ENCODE results near the gene CST8.
A peak's percentile ranks its signal among the peaks of the same experiment; 100 is the strongest.
"Not testable (repeated sequence)": the region's sequence is repeated elsewhere in the genome, so short reads cannot be mapped to it uniquely, and the experiment has no call there.

CST8 gene

GRCh38 chr20:23490817-23491216, at the start of gene CST8:
CST8 (plus strand) TSS chr20:23491117; CDS start chr20:23491668, 551 bp downstream.
- DNase-seq, result no peak

- DNase-seq, result peak; percentile 54
Observed at GRCh38 chr20:23441850-23442313, 49.0 kb upstream of the CST8 start.

GRCh38 chr20:23442436-23442835, 48.5 kb upstream of the CST8 start:
- DNase-seq, result no peak

- no peak for DNase-seq
Observed at GRCh38 chr20:23444859-23445258, 46.1 kb upstream of the CST8 start.

GRCh38 chr20:23445596-23446217, 45.2 kb upstream of the CST8 start:
- no peak for DNase-seq

GRCh38 chr20:23446505-23446904, 44.4 kb upstream of the CST8 start:
- peak; percentile 62 for DNase-seq

- no peak for DNase-seq
Observed at GRCh38 chr20:23448167-23448566, 42.8 kb upstream of the CST8 start.

- DNase-seq, result no peak
Observed at GRCh38 chr20:23449421-23449820, 41.5 kb upstream of the CST8 start.

- no peak for DNase-seq
Observed at GRCh38 chr20:23450877-23451276, 40.0 kb upstream of the CST8 start.

GRCh38 chr20:23451956-23452487, 38.9 kb upstream of the CST8 start:
- no peak for DNase-seq

- DNase-seq, result no peak
Observed at GRCh38 chr20:23452776-23453175, 38.1 kb upstream of the CST8 start, which contains the start of gene CST11. CST11 (minus strand) TSS chr20:23452876; CDS start chr20:23452811, 65 bp downstream.

GRCh38 chr20:23453549-23454543, 37.1 kb upstream of the CST8 start:
- DNase-seq, result no peak

- DNase-seq, result no peak
Observed at GRCh38 chr20:23454816-23455215, 36.1 kb upstream of the CST8 start.

GRCh38 chr20:23455639-23456038, 35.3 kb upstream of the CST8 start:
- DNase-seq, result no peak

GRCh38 chr20:23456409-23456808, 34.5 kb upstream of the CST8 start:
- no peak for DNase-seq

- no peak for DNase-seq
Observed at GRCh38 chr20:23456873-23457272, 34.0 kb upstream of the CST8 start.

GRCh38 chr20:23459461-23460150, 31.3 kb upstream of the CST8 start:
- DNase-seq, result no peak

GRCh38 chr20:23461180-23461579, 29.7 kb upstream of the CST8 start:
- no peak for DNase-seq

GRCh38 chr20:23466961-23467360, 24.0 kb upstream of the CST8 start:
- not testable (repeated sequence) for DNase-seq

- DNase-seq, result not testable (repeated sequence)
Observed at GRCh38 chr20:23472306-23472705, 18.6 kb upstream of the CST8 start.

- not testable (repeated sequence) for DNase-seq
Observed at GRCh38 chr20:23473293-23473692, 17.6 kb upstream of the CST8 start.

- no peak for DNase-seq
Observed at GRCh38 chr20:23475395-23475794, 15.5 kb upstream of the CST8 start.
